Lung (tissue), 12 donors: Measurements from ENCODE around the gene KYAT1. TPM values are rescaled to one million over a fixed set of nuclear protein-coding genes. Genes with fewer than 3 reads are reported as not detected.
"Not testable (repeated sequence)": the region's sequence is repeated elsewhere in the genome, so short reads cannot be mapped to it uniquely, and the experiment has no call there.

Experiments
- ATAC-seq: fragments of 200-7000 bp; cut with Tn5 transposase; one replicate; pipeline ENCODE4 v1.9.1; 2020; ENCODE audit warnings: moderate number of reproducible peaks; ENCODE audit not compliant: insufficient read depth, low FRiP score
- DNase-seq, 3 donors: peaks; one replicate each; pipeline ENCODE4 v3.0.0-alpha.2; 2013 to 2017
- H3K27ac ChIP-seq, 2 donors: one replicate each; pipeline ENCODE4 v1.5.1; 2013; ENCODE audit warnings: mild to moderate bottlenecking in 2 of 2, moderate library complexity in 2 of 2, control low read depth in 1 of 2, inconsistent platforms in 1 of 2, low read depth in 1 of 2, low read length in 1 of 2
- H3K27me3 ChIP-seq, 3 donors: one replicate each; pipeline ENCODE4 v1.5.1; 2013; ENCODE audit warnings: low read length in 2 of 3; ENCODE audit not compliant: control insufficient read depth in 3 of 3, insufficient read depth in 3 of 3
- H3K36me3 ChIP-seq, 4 donors: one replicate each; pipeline ENCODE4 v1.5.1; 2013; ENCODE audit warnings: low read length in 4 of 4, mild to moderate bottlenecking in 1 of 4, moderate library complexity in 1 of 4; ENCODE audit not compliant: control insufficient read depth in 4 of 4, insufficient read depth in 4 of 4
- H3K4me1 ChIP-seq, 5 donors: one replicate each; pipeline ENCODE4 v1.5.1; 2013; ENCODE audit warnings: low read length in 5 of 5, mild to moderate bottlenecking in 2 of 5, moderate library complexity in 1 of 5; ENCODE audit not compliant: control insufficient read depth in 5 of 5, insufficient read depth in 5 of 5
- H3K4me3 ChIP-seq: one replicate; pipeline ENCODE4 v1.5.1; 2013; ENCODE audit warnings: mild to moderate bottlenecking, control low read depth, moderate library complexity
- H3K9ac ChIP-seq, 2 donors: one replicate each; pipeline ENCODE4 v1.5.1; 2013; ENCODE audit warnings: low read length in 2 of 2, control low read depth in 1 of 2; ENCODE audit not compliant: insufficient read depth in 1 of 2
- H3K9me3 ChIP-seq, 4 donors: one replicate each; pipeline ENCODE4 v1.5.1; 2013; ENCODE audit warnings: low read length in 3 of 4, mild to moderate bottlenecking in 1 of 4, moderate library complexity in 1 of 4; ENCODE audit not compliant: control insufficient read depth in 4 of 4, insufficient read depth in 3 of 4
- WGBS, 2 donors: extraction: QIAGEN DNeasy Blood & Tissue Kit; methylation state at CpG; one replicate each; pipeline ENCODE4 v1.1.7; 2013; 5-methylcytosine and 5-hydroxymethylcytosine counted together
- polyA plus RNA-seq, 2 donors: library from polyadenylated mRNA; stranded (reverse); fragments of 200-250 nt; gene quantifications; one replicate each; pipeline ENCODE4 v1.2.1, GENCODE V29; 2013
- total RNA-seq, 2 donors: library from RNA; depleted of rRNA in 1 of 2; stranded (reverse); fragments of >200 nt in 1 of 2; gene quantifications; one replicate each; pipeline ENCODE4 v1.2.1, GENCODE V29; 2014 to 2021
- TF ChIP-seq, protein P1 (sequence below): IDR thresholded peaks from 2 replicates; pipeline ENCODE4 v1.5.1; 2012; ENCODE audit warnings: mild to moderate bottlenecking; ENCODE audit errors: control extremely low read depth, extremely low read depth
- donor health status: control.
- donor health status: control.
- donor health status: Bipolar disorder and iron deficiency.
- donor health status: healthy.
- donor health status: DM: yes; HTN: yes; CAD: no.

The KYAT1 gene
- total and polyA plus RNA-seq, 4 donors: 4.5 to 7.7 (median 4.8) TPM

DNA sequence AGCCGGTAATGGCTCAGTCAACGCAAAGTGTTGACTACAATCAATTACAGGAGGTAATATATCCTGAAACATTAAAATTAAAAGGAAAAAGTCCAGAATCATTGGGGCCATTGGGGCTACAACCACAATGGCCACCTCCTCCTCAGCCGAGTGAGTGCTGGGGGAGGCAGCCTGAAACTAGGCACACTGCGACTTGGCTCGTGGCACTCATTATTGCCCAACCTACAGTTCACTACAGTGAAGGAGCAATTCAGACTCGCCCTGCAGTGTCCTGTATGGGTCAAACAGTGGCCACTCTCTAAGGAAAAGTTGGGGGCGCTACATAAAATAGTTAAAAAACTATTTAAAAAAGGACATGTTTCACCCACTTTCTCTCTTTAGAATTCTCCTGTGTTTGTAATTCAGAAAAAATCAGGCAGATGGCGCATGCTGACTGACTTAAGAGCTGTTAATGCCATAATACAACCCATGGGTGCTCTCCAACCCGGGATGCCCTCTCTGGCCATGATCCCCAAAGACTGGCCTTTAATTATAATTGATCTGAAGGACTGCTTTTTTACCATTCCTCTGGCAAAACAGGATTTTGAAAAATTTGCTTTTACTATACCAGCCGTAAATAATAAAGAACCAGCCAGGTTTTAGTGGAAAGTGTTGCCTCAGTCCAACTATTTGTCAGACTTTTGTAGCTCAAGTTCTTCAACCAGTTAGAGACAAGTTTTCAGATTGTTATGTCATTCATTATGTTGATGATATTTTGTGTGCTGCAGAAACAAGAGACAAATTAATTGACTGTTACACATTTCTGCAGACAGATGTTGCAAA, 29.8 kb downstream of the KYAT1 start:
- TF ChIP-seq, protein P1, sequence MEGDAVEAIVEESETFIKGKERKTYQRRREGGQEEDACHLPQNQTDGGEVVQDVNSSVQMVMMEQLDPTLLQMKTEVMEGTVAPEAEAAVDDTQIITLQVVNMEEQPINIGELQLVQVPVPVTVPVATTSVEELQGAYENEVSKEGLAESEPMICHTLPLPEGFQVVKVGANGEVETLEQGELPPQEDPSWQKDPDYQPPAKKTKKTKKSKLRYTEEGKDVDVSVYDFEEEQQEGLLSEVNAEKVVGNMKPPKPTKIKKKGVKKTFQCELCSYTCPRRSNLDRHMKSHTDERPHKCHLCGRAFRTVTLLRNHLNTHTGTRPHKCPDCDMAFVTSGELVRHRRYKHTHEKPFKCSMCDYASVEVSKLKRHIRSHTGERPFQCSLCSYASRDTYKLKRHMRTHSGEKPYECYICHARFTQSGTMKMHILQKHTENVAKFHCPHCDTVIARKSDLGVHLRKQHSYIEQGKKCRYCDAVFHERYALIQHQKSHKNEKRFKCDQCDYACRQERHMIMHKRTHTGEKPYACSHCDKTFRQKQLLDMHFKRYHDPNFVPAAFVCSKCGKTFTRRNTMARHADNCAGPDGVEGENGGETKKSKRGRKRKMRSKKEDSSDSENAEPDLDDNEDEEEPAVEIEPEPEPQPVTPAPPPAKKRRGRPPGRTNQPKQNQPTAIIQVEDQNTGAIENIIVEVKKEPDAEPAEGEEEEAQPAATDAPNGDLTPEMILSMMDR: peak; percentile 41
- H3K36me3 ChIP-seq, H3K27ac ChIP-seq, H3K9ac ChIP-seq, ATAC-seq, H3K9me3 ChIP-seq, H3K27me3 ChIP-seq, H3K4me3 ChIP-seq, H3K4me1 ChIP-seq: not testable (repeated sequence)
- 78 to 84% methylated on average over 10 of the region's 10 CpGs for WGBS, 2 donors
- DNase-seq: peak in 2 of 3 donors; percentile 27 to 29

DNA sequence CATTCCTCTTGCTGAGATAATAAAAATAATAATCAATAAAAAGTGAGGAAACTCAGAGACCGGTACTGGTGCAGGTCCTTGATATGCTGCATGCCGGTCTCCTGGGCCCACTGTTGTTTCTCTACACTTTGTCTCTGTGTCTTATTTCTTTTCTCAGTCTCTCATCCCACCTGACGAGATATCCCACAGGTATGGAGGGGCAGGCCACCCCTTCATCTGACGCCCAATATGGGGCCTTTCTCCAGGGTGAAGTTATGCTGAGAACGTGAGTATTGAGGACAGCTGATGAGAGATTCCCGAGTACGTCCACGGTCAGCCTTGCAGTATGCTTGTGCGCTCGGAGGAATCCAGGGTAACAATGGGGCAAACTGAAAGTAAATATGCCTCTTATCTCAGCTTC, 30.7 kb downstream of the KYAT1 start:
- H3K36me3 ChIP-seq, H3K27me3 ChIP-seq, H3K27ac ChIP-seq, H3K9me3 ChIP-seq, H3K9ac ChIP-seq, H3K4me3 ChIP-seq, ATAC-seq, DNase-seq, H3K4me1 ChIP-seq: not testable (repeated sequence)
- 87 to 92% methylated on average over 10 of the region's 10 CpGs for WGBS, 2 donors

DNA sequence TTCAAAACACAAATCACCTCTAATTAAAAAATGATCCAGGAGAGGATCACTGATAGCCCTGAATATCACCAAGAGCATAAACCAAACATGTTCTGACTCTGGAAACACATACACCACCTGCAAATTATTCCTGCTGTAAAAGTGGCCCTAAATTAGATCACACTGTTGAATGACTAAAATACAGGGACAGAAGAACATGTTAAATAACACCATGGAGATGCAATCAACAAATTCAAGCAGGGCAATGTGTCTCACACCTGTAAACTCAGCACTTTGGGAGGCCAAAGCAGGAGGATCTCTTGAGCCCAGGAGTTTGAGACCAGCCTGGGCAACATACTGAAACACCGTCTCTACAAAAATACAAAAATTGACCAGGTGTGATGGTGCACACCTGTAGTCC, 33.9 kb downstream of the KYAT1 start:
- Histone ChIP-seq H3K4me3 (no peak overlapping the region), H3K27me3 (no peaks in the 10 kb centered on the region), H3K36me3 (no peaks in the 10 kb centered on the region), H3K4me1 (no peaks in the 10 kb centered on the region), H3K9ac (no peak overlapping the region), H3K9me3 (peaks cover 0 to 2% (median 0%) of the 10 kb centered on the region in 4 donors), H3K27ac (no peak overlapping the region)
- 100% methylated on average over 1 of the region's 1 CpG for WGBS, 2 donors
- ATAC-seq (no peak), DNase-seq (no peak)
- TF ChIP-seq, protein P1: no peak

DNA sequence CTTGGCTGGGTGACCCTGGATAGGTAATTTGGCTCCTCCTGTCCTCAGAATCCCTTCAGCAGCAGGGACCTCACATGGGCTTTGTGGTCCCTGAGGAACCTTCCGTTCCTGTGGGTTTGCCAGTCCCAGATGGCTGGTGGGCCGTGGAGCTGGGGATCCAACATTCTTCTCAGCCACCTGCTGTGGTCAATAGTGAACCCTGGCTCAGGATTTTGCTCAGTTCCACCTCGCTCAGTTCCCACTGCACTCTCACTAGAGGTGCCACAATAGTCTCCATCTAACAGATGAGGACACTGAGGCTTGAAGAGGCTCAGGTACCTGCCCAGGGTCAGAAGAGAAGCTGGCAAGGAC, 35.1 kb downstream of the KYAT1 start:
- H3K36me3 ChIP-seq: no peaks in the 10 kb centered on the region
- H3K9me3 ChIP-seq: peaks cover 0 to 2% (median 0%) of the 10 kb centered on the region in 4 donors
- DNase-seq (no peak), ATAC-seq (no peak)
- 95 to 98% methylated on average over 3 of the region's 3 CpGs for WGBS, 2 donors
- no peak overlapping the region for H3K27ac ChIP-seq
- no peak overlapping the region for H3K9ac ChIP-seq
- no peaks in the 10 kb centered on the region for H3K4me1 ChIP-seq
- TF ChIP-seq, protein P1: no peak
- H3K4me3 ChIP-seq: no peak overlapping the region
- no peaks in the 10 kb centered on the region for H3K27me3 ChIP-seq
